Measurements from ENCODE around the gene MMAB. TPM values are rescaled to one million over a fixed set of nuclear protein-coding genes. Genes with fewer than 3 reads are reported as not detected.

Gene MMAB
- total and polyA plus RNA-seq, 10 of the 15 experiments (the other 5 are each of a cell fraction or from before 2014, with no cell fraction given), result 10.6 to 65.3 (median 45.2) TPM

- TF ChIP-seq BMI1 (IDR thresholded peaks at IDR 0.05; ENCODE audit: borderline replicate concordance) (no peak), RB1 (IDR thresholded peaks at IDR 0.05; ENCODE audit: borderline replicate concordance) (no peak), NKRF (conservative IDR thresholded peaks at IDR 0.05) (no peak), CUX1 (IDR thresholded peaks at IDR 0.05; ENCODE audit: insufficient replicate concordance, low read depth, low read length) (no peak), SUPT20H (IDR thresholded peaks at IDR 0.05; ENCODE audit: borderline replicate concordance, control insufficient read depth, low read depth, low read length) (no peak)
These were observed 38.0 kb downstream of the MMAB start (continued) for GRCh38 chr12:109535231-109535862.

All from GM12878 (cell line).